ENCODE results near the gene CELA2B. TPM values are rescaled to one million over a fixed set of nuclear protein-coding genes. Genes with fewer than 3 reads are reported as not detected.
"Not testable (repeated sequence)": the region's sequence is repeated elsewhere in the genome, so short reads cannot be mapped to it uniquely, and the experiment has no call there.

Gene CELA2B
- total and polyA plus RNA-seq, 10 of the 15 experiments (the other 5 are each of a cell fraction or from before 2014, with no cell fraction given) = not detected

DNA sequence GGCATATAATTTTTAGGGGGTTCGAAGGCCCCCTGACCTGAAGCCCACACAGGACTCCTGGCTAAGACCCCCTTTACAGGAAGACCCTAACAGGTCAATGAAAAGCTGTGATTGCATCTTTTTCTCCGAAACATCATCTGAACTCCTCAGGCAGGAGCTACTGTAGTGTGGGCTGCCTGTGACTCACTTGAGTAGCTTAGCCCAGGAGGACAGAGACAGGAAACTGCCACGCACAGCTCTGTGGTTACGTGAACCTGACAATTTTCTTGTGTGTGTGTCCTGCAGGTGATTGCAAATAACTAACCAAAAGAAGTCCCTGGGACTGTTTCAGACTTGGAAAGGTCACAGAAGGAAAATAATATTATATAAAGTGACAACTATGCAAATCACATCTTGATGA lies 15.1 kb downstream of the CELA2B start:
- H4K20me1 ChIP-seq (ENCODE audit: control insufficient read depth, insufficient read depth); H3K27me3 ChIP-seq (replicated peaks in 1 of 2; ENCODE audit: control insufficient read depth in 2 of 2, insufficient read depth in 2 of 2, low read length in 1 of 2); H3K9ac ChIP-seq (ENCODE audit: control insufficient read depth, insufficient read depth, low read length); FAIRE-seq; BruUV-seq (replicated peaks); H3K79me2 ChIP-seq (ENCODE audit: control insufficient read depth, insufficient read depth, low read length); H3K36me3 ChIP-seq (ENCODE audit: control insufficient read depth in 2 of 2, insufficient read depth in 2 of 2, low read length in 1 of 2); H3K9me3 ChIP-seq (replicated peaks; ENCODE audit: control insufficient read depth, insufficient read depth, low read length); CTCF ChIA-PET; RAD21 ChIA-PET (ENCODE audit: unreplicated experiment); in situ Hi-C loops (cut with MboI); H3K4me2 ChIP-seq (ENCODE audit: control insufficient read depth, insufficient read depth); H2AFZ ChIP-seq (ENCODE audit: control insufficient read depth, low read depth, low read length); H3K27ac ChIP-seq (ENCODE audit: control insufficient read depth, insufficient read depth); ATAC-seq; H3K4me1 ChIP-seq (ENCODE audit: control insufficient read depth, insufficient read depth, low read length); POLR2A ChIA-PET; SMC1A ChIA-PET (ENCODE audit: uncharacterized antibody, unreplicated experiment); intact Hi-C loops (cut with micrococcal nuclease; ENCODE audit: unreplicated experiment); DNase-seq (ENCODE audit: low read depth, low spot score); H3K4me3 ChIP-seq: not testable (repeated sequence)
- 0 out of 2 replicates have a peak, but pooled peaks have one; percentile 7 for TF ChIP-seq RUNX3 (IDR thresholded peaks at IDR 0.05; ENCODE audit: low read length)
- 68% methylated on average over 4 of the region's 4 CpGs for WGBS (ENCODE audit: insufficient coverage, insufficient replicate concordance, low lambda C conversion rate, missing lambda C conversion rate)

DNA sequence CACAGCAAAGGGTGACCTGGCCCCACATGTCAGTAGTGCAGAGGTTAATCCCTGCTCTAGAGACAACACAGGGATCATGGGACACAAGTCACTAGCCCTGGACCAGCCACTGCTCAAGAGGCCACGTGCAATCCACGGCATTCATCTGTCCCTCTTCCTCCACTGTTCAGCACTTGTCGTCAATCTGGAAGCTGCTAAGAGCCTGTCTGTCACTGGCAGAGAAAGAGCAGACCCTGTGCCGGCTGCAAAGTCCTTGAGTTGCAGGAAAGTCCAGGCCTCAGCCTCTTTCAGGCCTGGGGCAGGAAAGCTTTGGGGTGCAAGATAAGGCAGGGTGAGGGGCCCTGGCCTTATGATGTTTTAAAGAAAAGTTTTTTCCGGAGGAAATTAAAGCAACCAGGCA lies 16.7 kb downstream of the CELA2B start:
- ChIA-PET RAD21 (ENCODE audit: unreplicated experiment) (no interaction called here), CTCF (no interaction called here), POLR2A (no interaction called here), SMC1A (ENCODE audit: uncharacterized antibody, unreplicated experiment) (no interaction called here)
- BruUV-seq (replicated peaks) = no TSS peak
- Histone ChIP-seq H4K20me1 (ENCODE audit: control insufficient read depth, insufficient read depth) (no peaks in the 10 kb centered on the region), H3K27ac (ENCODE audit: control insufficient read depth, insufficient read depth) (no peak overlapping the region), H3K4me2 (ENCODE audit: control insufficient read depth, insufficient read depth) (no peak overlapping the region), H3K36me3 (ENCODE audit: control insufficient read depth in 2 of 2, insufficient read depth in 2 of 2, low read length in 1 of 2) (no peaks in the 10 kb centered on the region), H3K9ac (ENCODE audit: control insufficient read depth, insufficient read depth, low read length) (no peak overlapping the region), H3K9me3 (replicated peaks; ENCODE audit: control insufficient read depth, insufficient read depth, low read length) (no peaks in the 10 kb centered on the region), H2AFZ (ENCODE audit: control insufficient read depth, low read depth, low read length) (no peak overlapping the region), H3K27me3 (replicated peaks in 1 of 2; ENCODE audit: control insufficient read depth in 2 of 2, insufficient read depth in 2 of 2, low read length in 1 of 2) (no peaks in the 10 kb centered on the region), H3K4me3 (no peak overlapping the region), H3K79me2 (ENCODE audit: control insufficient read depth, insufficient read depth, low read length) (no peaks in the 10 kb centered on the region), H3K4me1 (ENCODE audit: control insufficient read depth, insufficient read depth, low read length) (no peaks in the 10 kb centered on the region)
- intact Hi-C loops (cut with micrococcal nuclease; ENCODE audit: unreplicated experiment) = no loop called here
- DNase-seq (ENCODE audit: low read depth, low spot score) = no peak
- 92% methylated on average over 5 of the region's 5 CpGs for WGBS (ENCODE audit: insufficient coverage, insufficient replicate concordance, low lambda C conversion rate, missing lambda C conversion rate)
- in situ Hi-C loops (cut with MboI) = no loop called here
- no peak for TF ChIP-seq NBN (IDR thresholded peaks at IDR 0.05)
- no peak for TF ChIP-seq HCFC1 (IDR thresholded peaks at IDR 0.05; ENCODE audit: low read length)
- no peak for TF ChIP-seq GABPA (IDR thresholded peaks at IDR 0.05; ENCODE audit: low read depth)
- TF ChIP-seq, protein P1, sequence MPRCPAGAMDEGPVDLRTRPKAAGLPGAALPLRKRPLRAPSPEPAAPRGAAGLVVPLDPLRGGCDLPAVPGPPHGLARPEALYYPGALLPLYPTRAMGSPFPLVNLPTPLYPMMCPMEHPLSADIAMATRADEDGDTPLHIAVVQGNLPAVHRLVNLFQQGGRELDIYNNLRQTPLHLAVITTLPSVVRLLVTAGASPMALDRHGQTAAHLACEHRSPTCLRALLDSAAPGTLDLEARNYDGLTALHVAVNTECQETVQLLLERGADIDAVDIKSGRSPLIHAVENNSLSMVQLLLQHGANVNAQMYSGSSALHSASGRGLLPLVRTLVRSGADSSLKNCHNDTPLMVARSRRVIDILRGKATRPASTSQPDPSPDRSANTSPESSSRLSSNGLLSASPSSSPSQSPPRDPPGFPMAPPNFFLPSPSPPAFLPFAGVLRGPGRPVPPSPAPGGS (IDR thresholded peaks at IDR 0.05; ENCODE audit: borderline replicate concordance, insufficient read depth, low read depth, low read length, poor library complexity, severe bottlenecking) = no peak
- no peak for TF ChIP-seq CREM (IDR thresholded peaks at IDR 0.05; ENCODE audit: low read depth)
- ATAC-seq = no peak
- no peak for FAIRE-seq

Data from GM12878 (cell line).